A673 (cell line): ENCODE results near the gene CFAP46. TPM values are rescaled to one million over a fixed set of nuclear protein-coding genes. Genes with fewer than 3 reads are reported as not detected.

Source experiments
- BruUV-seq: library from RNA; stranded (reverse); fragments of 400-500 nt; replicated peaks from 2 replicates; lab custom pipeline; 2021; lab: Mats Ljungman, UMichigan
- CTCF ChIA-PET: fragments of 300-600 bp; sonication (Branson Sonifier 250); formaldehyde crosslinking; loops from one replicate; lab custom pipeline; 2022; ENCODE audit warnings: antibody characterized with exemption; lab: Charles Lee
- POLR2A ChIA-PET: fragments of 300-600 bp; sonication (Branson Sonifier 250); formaldehyde crosslinking; loops from one replicate; lab custom pipeline; 2022; ENCODE audit warnings: antibody characterized with exemption; ENCODE audit not compliant: low non-redundant PET; lab: Charles Lee
- DNase-seq: peaks from one replicate; pipeline ENCODE4 v3.0.0-alpha.2; 2015; ENCODE audit warnings: low spot score
- H3K27ac ChIP-seq: fragments of 200-600 bp; sonication (generic); 2 replicates; pipeline ENCODE4 v1.5.1; 2016; ENCODE audit warnings: mixed run types, low read depth, mild to moderate bottlenecking, mixed read lengths, antibody characterized with exemption, low read length; ENCODE audit not compliant: poor library complexity, severe bottlenecking
- H3K27me3 ChIP-seq: fragments of 200-600 bp; sonication (generic); replicated peaks from 2 replicates; pipeline ENCODE4 v1.6.1; 2017; ENCODE audit warnings: mixed run types, low read depth, mild to moderate bottlenecking, mixed read lengths, antibody characterized with exemption, low read length; ENCODE audit not compliant: insufficient read depth, poor library complexity
- H3K36me3 ChIP-seq: fragments of 200-600 bp; sonication (generic); 2 replicates; pipeline ENCODE4 v1.6.1; 2016; ENCODE audit warnings: mixed run types, mild to moderate bottlenecking, mixed read lengths, antibody characterized with exemption, low read length; ENCODE audit not compliant: insufficient read depth, poor library complexity, severe bottlenecking
- H3K4me1 ChIP-seq: fragments of 200-600 bp; sonication (generic); 2 replicates; pipeline ENCODE4 v1.6.1; 2017; ENCODE audit warnings: mixed run types, mild to moderate bottlenecking, mixed read lengths, antibody characterized with exemption, low read length; ENCODE audit not compliant: insufficient read depth, poor library complexity, severe bottlenecking
- H3K4me3 ChIP-seq: fragments of 200-600 bp; sonication (generic); 2 replicates; pipeline ENCODE4 v1.5.1; 2016; ENCODE audit warnings: low read depth, mixed run types, mild to moderate bottlenecking, mixed read lengths, low read length; ENCODE audit not compliant: poor library complexity, severe bottlenecking
- H3K9me3 ChIP-seq: fragments of 200-600 bp; sonication (generic); 2 replicates; pipeline ENCODE4 v1.6.1; 2016; ENCODE audit warnings: mixed run types, low read depth, mild to moderate bottlenecking, mixed read lengths, antibody characterized with exemption, low read length; ENCODE audit not compliant: poor library complexity, severe bottlenecking
- CTCF ChIP-seq: fragments of 300-800, 200-600 bp; sonication (generic); conservative IDR thresholded peaks from 2 replicates; pipeline ENCODE4 v1.5.1; 2017; ENCODE audit warnings: low read depth, mild to moderate bottlenecking, antibody characterized with exemption, low read length, moderate library complexity, mixed read lengths
- EZH2 ChIP-seq: fragments of 200-600 bp; sonication (generic); IDR thresholded peaks from 2 replicates; pipeline ENCODE4 v1.6.1; 2017; ENCODE audit warnings: borderline replicate concordance, low read depth, mild to moderate bottlenecking, mixed read lengths, antibody characterized with exemption, low read length; ENCODE audit not compliant: poor library complexity, severe bottlenecking
- intact Hi-C: fragments of 100-400 bp; cut with micrococcal nuclease; formaldehyde crosslinking; loops from one replicate; pipeline ENCODE4 v1.10.0; 2022; ENCODE audit not compliant: unreplicated experiment
- total RNA-seq: library from RNA; stranded (reverse); gene quantifications from 2 replicates; pipeline ENCODE4 v1.2.3, GENCODE V29; 2021

CFAP46 gene
- total RNA-seq, 1 experiment from 2014 or later: 1.9 TPM

- H3K36me3 ChIP-seq: no peaks in the 10 kb centered on the region
- peaks cover 51% of the 10 kb centered on the region for H3K27me3 ChIP-seq
- no peak overlapping the region for H3K27ac ChIP-seq
- H3K4me3 ChIP-seq: no peak overlapping the region
- BruUV-seq: no TSS peak
- CTCF ChIA-PET: no interaction called here
- POLR2A ChIA-PET: no interaction called here
- DNase-seq: no peak
- H3K9me3 ChIP-seq: no peaks in the 10 kb centered on the region
- no peak for TF ChIP-seq CTCF
- no peak for TF ChIP-seq EZH2
- H3K4me1 ChIP-seq: no peaks in the 10 kb centered on the region
- intact Hi-C loops: no loop called here
These were observed 30.0 kb upstream of the CFAP46 start for GRCh38 chr10:132972149-132972985.

GRCh38 chr10:132971448-132972148, 29.2 kb upstream of the CFAP46 start:
- Histone ChIP-seq H3K4me3 (no peak overlapping the region), H3K4me1 (no peaks in the 10 kb centered on the region), H3K9me3 (no peaks in the 10 kb centered on the region), H3K27me3 (peaks cover 51% of the 10 kb centered on the region), H3K36me3 (no peaks in the 10 kb centered on the region), H3K27ac (no peak overlapping the region)
- intact Hi-C loops: no loop called here
- POLR2A ChIA-PET: no interaction called here
- CTCF ChIA-PET: no interaction called here
- no TSS peak for BruUV-seq
- DNase-seq: no peak
- no peak for TF ChIP-seq EZH2
- TF ChIP-seq CTCF: no peak

GRCh38 chr10:132970641-132971438, 28.5 kb upstream of the CFAP46 start:
- Histone ChIP-seq H3K27me3 (peaks cover 57% of the 10 kb centered on the region), H3K9me3 (no peaks in the 10 kb centered on the region), H3K36me3 (no peaks in the 10 kb centered on the region), H3K4me1 (no peaks in the 10 kb centered on the region), H3K27ac (no peak overlapping the region), H3K4me3 (no peak overlapping the region)
- ChIA-PET POLR2A (no interaction called here), CTCF (no interaction called here)
- BruUV-seq: no TSS peak
- TF ChIP-seq EZH2 (no peak), CTCF (no peak)
- intact Hi-C loops: no loop called here
- no peak for DNase-seq
